GM19324 (cell line): ENCODE measurements around the gene REL.
A peak's percentile ranks its signal among the peaks of the same experiment; 100 is the strongest.
"Not testable (repeated sequence)": the region's sequence is repeated elsewhere in the genome, so short reads cannot be mapped to it uniquely, and the experiment has no call there.

Experiments used
- ATAC-seq: cut with Tn5 transposase; IDR thresholded peaks from one replicate; pipeline ENCODE4 v1.9.1; 2021; ENCODE audit warnings: mild to moderate bottlenecking, moderate library complexity; ENCODE audit not compliant: unreplicated experiment, low FRiP score

Gene REL

DNA sequence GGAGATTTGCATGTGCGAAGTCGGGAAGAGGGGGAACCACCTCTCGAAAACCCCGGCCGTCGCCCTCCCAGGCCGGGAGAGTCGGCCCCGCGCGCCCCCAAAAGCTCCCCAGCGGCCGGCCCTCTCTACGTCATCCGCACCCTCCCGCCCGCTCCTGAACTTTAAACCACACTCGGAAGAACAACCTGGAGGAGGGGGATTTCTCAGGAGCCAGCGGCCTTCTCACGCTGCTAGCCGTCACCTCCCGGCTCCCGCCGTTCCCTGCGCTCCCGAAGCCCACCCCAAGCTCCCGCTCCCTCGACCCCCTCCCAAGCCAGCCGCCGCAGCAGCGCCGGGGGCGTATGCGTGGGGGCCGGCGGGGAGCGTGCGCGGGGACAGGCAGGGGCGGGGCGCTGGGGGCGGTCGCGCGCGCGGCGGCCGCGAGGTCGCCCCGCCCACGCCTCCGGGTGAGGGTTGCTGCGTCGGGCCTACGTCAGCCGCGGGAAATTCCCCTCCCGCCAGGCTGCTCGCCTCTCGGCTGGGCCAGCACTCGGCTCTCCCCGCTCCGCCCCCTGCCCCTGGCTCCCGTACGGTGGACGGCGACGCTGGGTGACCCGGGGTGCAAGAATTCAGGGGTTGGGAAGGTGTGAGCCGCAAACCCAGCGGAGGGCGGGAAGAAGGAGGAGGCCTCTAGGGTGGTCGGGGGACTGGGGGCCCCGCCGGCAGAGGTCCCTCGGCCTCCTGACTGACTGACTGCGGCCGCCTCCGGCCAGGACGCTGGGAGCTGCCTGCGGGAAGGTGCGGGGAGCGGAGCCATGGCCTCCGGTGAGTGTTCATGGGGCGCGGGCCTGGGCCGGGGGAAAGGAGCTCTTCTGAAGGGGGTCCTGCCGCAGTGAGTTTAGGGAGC is at the start of gene REL:
TSS of gene REL (plus strand) at position 528 of the 886 bp plus-strand sequence. CDS start at position 795, 267 bp downstream.
- ATAC-seq, result peak; percentile 91

DNA sequence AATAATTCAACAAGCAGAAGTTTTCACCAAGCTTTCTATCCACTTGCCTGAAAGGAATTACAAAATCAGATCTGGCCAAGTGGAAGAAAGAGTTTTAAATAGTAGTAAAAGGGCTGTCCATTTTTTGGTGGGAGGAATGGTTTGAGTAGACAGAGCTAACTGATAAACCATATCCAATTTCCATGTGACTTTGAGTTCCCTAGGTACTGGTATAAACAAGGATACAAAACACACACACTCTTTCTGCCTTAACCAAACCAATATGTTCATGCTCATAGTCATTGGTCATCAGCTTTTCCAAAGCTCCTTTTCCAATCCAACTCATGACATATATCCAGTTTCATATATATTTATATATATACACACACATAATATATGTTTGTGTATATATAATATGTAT is 49.5 kb upstream of the REL start:
- ATAC-seq, result no peak

DNA sequence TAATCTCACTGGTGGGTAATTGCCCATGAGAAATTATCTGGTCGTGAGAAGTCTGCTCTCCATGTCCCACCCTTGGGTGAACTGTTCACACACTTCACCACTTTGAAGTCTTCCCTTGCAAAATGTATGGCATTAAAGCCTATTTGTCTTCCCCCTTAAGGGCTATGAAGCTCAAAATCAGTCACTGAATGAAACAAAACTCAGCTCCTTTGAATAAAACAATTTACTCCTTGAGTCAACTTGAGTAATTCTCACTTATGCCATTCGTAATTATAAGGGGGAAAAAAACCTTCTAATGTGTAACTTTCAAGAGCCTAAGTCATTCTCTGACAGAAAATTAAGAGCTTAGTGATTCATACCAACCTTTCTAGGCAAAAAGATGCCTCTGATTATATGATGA is 48.8 kb upstream of the REL start:
- ATAC-seq, result no peak

DNA sequence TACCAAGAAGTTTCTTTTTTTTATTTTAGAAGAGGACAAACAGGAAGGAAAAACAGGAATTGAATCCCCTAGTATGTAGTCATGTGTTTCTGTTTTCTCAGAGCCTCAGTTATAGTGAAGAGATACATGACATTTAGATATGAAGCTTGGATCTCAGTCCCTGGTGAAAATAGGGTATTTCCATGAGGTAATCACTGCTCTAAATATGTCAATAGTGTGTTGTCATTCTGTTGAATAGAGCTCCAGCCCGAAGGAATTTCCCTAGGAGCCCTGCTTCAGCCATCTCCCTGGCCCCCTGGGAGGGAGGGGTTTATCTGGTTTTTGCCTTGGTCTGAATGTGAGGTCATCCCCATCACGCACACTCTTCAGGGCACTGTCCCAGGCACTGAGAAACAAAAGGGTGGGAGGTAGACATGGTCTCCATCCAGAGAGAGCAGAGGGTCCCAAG is 47.1 kb upstream of the REL start:
- ATAC-seq, result no peak

DNA sequence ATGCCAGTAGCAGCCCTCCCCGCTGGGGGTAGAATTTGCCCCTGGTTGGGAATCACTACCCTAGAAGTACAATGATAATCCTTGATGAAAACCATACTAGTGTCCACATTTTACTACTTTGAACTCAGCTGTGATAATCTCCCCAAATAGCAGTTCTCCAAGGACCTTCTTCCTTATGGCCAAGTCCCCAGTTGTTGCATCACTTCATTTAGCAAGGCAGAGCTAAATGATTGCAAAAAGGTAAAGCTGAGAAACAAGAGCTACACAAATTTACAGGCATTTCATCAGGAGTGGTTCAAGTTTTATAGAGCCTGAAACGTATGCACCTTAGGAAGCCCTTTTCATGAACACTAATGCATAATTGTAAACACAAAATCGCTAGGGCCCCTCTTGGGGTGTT is 44.9 kb upstream of the REL start:
- no peak for ATAC-seq

DNA sequence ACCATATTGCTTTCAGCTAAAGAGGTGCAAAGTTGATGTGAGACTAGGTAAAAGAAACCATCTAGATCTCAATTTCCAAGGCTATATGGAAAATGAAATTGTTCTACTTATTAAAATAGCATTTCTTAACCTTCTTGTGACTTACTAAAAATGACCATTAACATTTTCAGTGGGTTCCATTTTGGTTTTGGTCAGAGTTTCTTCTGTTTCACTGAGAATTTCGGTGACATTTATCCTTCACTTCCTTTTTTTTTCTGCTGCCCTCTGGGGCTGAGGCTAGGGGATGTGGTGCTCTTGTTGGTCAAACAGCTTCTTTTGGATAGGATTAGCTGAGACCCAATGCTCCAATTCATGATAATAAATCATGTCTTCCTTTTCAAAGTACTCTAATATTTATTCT is 44.3 kb upstream of the REL start:
- peak; percentile 38 for ATAC-seq

DNA sequence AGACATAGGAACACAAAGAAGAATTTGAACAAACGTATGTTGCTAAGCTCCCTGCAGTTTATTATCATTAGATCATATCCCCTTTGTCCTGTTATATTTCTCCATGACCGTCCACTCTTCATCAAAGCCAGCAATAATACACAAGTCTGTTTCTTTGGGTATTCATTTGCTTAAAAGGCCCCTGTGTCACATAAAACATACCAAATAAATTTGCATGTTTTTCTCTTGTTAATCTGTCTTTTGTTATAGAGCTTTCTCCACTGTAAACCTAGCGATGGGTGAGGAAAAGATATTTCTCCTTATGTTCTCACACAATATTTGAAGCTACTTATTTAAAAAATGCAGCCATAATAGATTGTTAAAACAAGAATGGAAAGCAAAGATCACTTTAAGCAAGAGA is 42.9 kb upstream of the REL start:
- no peak for ATAC-seq

DNA sequence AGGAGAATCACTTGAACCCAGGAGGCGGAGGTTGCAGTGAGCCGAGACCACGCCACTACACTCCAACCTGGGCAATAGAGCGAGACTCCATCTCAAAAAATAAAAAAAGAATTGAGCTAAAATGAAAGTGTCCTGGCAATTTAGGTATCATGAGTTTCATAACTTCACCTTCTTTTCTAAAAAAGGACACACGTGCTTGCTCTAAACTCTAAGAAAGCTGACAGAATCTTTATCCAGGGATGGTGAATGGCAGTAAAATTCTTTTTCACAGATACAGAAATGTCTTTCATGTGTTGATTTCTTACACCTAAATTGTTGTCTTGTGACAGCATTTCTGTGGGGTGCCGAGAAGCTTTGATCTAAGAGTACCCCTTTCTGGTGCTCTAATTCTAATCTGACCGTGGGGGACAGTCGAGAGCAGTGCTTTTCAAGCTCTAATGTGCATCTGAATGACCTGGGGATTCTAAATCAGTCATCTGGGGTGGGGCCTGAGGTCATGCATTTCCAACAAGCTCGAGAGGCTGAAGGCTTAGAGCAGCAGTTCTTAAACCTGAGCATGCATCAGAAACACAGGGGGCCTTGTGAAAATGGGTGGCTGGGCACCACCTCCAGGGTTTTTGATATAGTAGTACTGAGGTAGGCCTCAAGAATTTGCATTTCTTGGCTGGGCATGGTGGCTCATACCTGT is 42.1 kb upstream of the REL start:
- no peak for ATAC-seq

DNA sequence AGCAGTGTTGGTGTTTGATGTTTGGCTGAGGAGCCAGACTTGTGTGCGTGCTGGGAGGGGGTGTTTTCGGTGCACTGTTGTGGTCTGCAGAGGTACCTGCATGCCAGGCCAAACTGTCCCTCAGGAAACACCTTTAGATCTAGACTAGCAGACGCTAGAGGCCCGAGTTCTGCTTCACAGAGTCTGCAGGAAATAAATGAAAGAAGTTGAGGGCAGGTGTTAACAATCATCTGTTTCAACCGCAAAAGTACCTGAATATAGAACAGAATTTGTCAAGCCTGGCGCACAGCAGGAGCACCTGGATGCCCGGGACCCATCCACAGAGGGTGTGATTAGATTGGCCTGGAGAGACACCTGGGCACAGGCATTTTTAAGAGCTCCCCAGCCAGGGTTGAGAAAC is 40.5 kb upstream of the REL start:
- peak; percentile 70 for ATAC-seq

DNA sequence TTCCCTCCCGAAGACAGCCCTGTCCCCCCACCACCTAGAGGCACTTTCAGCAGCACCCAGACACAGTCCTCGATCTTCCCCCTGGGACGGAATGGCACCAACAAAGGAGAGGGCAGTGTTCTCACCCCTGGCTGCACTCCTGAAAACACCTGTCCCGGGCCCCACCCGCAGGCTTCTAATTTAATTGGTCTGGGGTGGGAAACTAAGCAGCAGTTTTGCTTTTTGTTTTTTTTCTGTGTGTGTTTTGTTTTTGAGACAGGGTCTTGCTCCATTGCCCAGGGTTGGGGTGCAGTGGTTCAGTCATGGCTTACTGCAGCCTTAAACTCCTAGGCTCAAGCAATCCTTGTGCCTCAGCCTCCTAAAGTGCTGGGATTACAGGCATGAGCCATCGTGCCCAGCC is 38.4 kb upstream of the REL start:
- no peak for ATAC-seq

DNA sequence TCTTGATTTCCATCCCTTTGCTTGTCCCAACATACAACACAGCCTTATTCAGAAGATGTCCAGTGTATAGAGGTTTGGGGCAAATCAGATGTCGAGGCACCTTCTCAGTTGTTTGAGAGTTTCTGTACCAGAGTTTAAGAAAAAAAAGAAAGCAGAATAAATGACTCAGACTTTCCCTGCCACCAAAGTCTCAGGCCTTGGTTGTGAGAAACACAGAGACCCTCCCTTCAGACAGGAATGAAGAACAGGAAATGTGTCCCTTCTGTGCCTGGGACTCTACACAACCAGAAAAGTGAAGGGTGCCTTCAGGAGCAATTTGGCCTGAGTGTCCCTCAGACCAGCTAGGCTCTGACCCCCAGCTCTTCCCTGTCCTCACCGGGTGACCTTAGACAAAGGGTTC is 37.3 kb upstream of the REL start:
- no peak for ATAC-seq

DNA sequence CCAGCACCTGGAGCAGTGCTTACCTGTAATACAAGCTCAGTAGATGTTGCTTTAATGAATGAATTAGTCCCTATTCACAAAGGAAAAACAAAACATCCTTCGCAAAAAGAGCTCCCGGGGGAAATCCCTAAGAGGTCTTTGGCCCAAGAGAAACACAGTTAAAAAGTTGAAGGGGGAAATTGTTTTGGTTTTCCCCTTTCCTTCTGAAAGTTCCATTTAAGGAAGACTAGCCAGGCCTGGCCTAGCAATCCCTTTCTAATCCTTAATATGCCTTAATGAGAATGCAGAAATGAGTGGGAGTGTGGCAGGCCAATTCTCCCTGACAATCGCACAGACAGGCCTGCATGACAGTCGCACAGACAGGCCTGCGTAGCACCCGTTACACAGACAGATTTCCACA is 33.5 kb upstream of the REL start:
- ATAC-seq, result no peak

DNA sequence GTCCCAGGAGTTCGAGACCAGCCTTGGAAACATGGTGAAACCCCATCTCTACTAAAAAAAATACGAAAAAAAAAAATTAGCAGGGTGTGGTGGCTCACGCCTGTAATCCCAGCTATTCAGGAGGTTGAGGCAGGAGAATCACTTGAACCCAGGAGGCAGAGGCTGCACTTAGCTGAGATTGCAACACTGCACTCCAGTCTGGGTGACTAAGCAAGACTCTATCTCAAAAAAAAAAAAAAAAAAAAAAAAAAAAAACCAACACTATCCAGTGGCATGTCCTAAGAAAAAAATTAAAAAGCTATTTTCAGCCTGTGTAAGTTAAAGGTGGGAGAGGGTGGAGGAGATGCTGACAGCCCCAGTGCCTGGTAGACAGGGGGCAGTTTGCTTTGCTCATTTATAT is 32.2 kb upstream of the REL start:
- ATAC-seq, result no peak

DNA sequence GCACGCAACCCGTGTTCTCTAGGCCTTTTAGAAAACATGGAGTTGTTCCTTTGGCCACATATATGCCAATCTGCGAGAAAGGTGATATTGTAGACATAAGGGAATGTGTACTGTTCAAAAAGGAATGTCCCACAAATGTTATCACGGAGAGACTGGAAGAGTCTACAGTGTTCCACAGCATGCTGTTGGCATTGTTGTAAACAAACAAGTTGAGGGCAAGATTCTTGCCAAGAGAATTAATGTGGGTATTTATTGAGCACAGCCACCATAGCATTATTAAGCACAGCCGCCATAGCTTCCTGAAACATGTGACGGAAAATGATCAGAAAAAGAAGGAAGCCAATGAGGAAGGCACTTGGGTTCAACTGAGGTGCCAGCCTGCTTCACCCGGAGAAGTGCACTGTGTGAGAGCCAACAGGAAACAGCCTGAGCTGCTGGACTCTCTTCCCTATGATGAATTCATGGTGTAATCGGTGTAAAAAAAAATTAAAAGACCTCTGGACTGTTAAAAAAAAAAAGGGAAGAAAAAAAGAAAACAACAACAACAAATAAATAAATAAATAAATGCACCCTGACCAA is 29.0 kb upstream of the REL start:
- ATAC-seq, result no peak

DNA sequence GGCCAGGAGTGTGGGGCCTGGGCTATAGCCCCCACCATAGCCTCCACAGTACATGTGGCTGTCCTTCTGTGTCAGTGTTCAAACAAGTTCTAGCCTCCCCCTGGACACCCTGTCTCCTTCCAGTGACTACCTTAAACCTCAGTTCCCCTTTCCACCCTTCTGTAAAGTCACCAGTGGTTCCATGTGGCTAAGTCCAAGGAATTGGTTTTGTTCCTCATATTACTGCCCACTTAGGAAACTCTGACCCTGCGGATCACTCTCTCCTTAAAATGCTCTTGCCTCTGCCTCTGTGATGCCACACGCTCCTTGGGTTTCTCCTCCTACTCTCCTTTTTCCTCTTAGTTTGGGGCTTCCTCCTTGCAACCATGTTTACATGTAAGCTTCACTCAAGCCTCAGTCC is 27.8 kb upstream of the REL start:
- no peak for ATAC-seq

DNA sequence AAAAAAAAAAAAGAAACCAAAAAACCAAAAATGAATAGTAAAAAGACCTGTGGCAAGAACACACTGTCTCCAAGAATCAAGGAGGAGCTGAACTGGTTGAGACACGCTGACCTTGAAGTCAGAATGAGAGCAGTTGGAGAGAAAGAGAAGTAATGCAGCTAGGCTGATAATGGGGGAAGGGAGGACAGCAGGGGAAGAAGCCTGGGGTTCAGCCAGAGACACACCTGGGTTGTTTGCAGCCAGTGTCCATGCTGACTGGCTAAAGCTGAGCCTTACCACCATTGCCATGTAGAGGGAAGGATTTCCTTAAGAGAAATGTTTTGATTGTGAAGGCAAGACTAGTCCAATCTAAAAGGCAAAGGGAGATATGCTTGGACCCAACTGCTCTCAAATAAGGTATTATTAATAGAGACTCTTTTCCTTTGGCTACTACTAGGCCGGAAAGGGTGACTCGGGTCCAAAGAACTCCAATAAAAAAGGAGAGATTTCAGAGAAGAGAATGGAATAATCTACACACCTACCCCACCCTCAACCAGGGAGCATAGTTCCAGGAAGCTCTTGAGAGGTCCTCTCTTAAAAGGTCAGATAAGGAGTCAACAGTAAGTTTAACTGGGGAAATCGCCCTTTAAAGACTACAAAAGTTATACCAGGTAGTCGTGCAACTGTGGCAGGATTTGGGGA is 25.2 kb upstream of the REL start:
- ATAC-seq, result no peak

DNA sequence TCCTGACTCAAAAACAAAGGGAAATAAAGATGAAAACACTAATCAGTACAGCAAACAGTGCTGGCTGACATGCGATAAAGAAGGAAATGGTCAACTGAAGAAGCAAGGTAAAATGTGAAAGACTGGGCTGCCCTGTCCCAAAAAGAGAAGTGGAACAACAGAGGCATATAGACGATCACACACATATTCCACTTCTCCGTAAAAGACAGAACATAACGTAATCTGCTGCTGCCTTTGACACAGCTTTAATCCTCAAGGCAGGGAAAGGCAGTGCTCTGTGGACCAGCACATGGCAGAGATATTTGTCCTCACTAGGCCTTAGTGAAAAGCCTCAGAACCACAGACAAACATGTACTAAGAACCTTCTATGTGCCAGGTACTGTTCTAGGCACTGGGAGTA is 24.3 kb upstream of the REL start:
- ATAC-seq, result no peak

DNA sequence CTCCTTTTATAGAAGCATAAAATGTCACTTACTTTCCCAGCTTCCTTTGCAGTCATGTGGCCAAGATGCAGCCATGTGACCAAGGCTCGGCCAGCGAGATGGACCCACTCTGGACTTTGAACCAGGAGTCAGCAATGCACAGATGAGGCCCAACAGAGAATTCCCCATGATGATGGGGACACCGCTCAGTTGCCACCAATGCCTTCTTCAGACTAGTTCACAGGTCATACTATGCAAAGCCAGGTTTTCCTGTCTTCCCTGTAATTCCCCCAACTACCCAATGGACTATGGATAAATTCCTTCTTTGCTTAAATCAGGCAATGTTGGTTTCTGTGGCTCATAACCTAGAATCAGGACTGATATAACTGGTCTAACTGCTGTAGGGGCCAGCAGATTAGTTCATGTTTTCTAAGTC is 22.5 kb upstream of the REL start:
- no peak for ATAC-seq

DNA sequence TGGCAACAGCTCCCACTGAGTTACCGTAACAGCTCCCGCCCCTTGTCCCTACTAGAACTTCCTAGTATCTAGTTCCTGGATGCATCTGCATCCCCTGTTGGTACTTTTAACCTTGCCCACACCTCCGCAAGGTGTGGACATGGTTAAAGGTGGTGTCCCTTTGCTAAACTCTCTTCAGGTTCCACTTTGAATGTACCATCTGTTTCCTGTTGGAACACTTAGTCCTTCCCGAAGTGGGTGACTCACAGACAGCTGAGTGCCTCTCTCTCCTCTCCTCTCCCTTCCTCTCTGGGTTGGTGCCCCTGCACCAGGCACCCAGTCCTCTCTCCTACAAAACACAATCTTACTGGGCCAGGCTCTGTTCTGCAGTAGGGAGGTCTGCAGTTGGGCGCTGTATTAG is 19.6 kb upstream of the REL start:
- ATAC-seq, result no peak

DNA sequence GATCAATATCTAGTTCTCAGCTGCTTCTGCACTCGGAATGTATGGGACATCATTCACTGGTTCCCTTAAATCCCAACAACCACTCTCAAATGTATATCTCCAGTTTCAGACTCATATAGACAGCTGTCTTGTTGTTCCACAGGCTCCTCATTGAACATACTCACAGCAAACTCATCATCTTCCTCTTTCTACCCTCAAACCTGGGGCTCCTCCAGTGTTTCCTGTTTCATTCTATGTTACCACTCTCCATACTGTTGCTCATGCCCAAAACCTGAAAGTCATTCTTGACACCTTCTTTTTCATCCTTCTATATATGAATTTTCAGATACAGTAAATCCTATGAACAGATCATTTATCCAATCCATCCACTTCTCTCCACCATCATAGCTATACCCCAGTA is 18.7 kb upstream of the REL start:
- ATAC-seq, result no peak

DNA sequence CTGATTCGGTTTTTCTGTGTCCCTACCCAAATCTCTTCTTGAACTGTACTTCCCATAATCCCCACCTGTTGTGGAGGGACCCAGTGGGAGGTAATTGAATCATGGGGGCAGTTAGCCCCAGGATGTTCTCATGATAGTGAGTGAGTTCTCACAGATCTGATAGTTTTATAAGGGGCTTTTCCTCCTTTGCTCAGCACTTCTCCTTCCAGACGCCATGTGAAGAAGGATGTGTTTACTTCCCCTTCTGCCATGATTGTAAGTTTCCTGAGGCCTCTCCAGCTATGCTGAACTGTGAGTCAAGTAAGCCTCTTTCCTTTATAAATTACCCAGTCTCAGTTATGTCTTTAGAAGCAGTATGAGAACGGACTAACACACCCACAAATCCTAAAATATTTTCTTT is 16.0 kb upstream of the REL start:
- not testable (repeated sequence) for ATAC-seq
